Coronary artery (tissue), 2 donors: ENCODE results near the gene NRF1.

Source experiments
- DNase-seq: peaks from one replicate; pipeline ENCODE4 v3.0.0-alpha.2; 2017; ENCODE audit warnings: low spot score
- H3K27ac ChIP-seq, 2 donors: fragments of 200-600 bp; sonication (generic); one replicate each; pipeline ENCODE4 v1.5.1; 2016 to 2019
- H3K4me3 ChIP-seq: fragments of 200-600 bp; sonication (generic); 2 replicates; pipeline ENCODE4 v1.5.1; 2016; ENCODE audit warnings: mild to moderate bottlenecking, moderate library complexity
- CTCF ChIP-seq: fragments of 200-600 bp; sonication (generic); IDR thresholded peaks from one replicate; pipeline ENCODE4 v1.5.1; 2019; ENCODE audit warnings: antibody characterized with exemption

Gene NRF1

DNA sequence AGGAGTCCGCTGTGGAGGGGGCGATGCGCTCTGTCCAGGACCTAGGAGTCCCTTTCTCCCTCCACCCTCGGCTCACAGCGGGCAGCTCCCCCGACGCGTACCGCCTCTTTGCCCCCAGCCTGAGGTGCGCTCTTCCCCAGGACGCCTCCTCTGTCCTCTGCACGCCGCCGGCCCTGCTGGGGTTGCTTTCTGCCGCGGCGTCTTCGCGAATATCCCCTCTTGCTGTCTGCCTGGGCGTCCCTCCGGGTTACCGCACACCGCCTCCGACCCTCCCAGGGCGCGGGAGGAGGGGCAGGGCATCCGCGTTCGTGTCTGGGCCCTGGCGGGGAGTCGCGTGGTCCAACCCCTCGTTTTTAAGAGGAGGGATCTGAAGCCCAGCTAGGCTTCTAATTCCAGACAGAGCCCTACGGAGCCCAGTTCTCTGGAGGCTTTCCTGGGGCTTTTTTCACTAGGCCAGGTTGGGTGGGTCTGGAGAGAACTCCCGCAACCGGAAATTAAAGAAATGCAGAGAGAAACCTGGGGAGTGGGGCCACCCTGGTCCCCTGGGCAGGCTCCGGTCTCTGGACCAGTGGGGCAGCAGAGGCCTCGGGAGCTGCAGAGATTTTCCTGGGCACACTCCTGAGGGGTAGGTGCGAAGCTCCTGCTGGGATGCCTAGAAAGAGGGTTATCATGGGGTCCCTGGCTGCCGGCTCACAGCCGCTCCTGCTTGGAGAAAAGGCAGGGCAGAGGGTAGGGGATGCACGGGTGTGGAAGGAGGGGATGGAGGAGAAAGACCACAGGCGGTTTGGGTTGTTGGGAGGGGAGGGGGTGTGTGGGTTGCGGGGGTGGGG, 174.4 kb downstream of the NRF1 start:
- no peak for TF ChIP-seq CTCF
- no peak for DNase-seq
- Histone ChIP-seq H3K27ac (no peak overlapping the region), H3K4me3 (peak overlapping the region; percentile 55)

DNA sequence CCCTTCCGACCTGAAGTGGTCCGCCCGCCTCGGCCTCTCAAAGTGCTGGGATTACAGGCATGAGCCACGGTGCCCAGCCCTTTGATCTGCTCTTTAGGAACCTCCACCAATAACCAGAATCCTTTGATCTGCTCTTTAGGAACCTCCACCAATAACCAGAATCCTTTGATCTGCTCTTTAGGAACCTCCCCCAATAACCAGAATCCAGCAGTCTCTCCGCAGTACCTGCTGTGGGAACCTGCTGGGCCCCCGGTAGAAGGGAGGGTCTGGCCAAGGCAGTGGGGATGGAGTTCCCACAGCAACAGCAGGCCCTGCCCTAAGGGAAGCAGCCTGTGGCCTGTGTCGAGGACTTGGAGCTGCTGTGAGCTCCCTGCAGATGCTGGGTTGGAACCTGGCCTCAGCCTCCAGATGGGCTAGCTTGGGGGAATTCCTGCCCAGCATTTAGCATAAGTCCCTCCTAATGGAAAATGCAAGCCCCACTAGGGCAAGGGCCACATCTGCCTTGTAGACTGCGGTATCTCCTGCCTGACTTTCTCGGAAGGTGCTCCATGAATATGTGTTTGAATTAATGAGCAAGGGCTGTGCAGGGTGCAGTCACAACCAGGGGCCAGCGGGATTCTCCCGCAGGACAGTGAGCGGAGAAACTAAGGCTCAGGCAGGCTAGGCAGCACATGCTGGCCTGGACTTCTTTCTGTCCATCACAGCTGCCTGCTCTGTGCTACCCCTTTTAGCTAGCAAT, 175.5 kb downstream of the NRF1 start:
- no peak for DNase-seq
- Histone ChIP-seq H3K27ac (no peak overlapping the region), H3K4me3 (no peak overlapping the region)
- no peak for TF ChIP-seq CTCF

GRCh38 chr7:129789000-129789399, 177.5 kb downstream of the NRF1 start:
- no peak overlapping the region for H3K27ac ChIP-seq
- TF ChIP-seq CTCF = no peak
- H3K4me3 ChIP-seq = no peak overlapping the region
- no peak for DNase-seq

DNA sequence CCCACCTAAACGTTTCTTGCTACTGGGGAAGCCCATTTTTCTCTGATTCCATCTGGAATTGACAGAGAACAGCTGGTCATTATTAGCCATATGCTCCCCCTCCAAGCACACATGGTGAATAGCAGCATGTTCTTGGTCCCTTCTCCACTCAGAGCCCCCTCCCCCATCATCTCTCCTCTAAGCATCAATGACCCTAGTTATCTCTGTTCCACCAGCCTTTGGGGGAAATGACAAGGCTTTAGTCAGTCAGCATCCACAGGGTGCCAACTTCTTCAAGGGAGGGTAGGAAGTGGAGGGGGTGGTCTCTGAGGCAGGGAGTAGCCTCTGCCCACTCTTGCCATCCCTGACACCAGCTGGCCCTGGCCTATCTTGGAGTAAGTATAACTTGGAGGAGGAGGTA, 178.1 kb downstream of the NRF1 start:
- TF ChIP-seq CTCF = no peak
- Histone ChIP-seq H3K27ac (no peak overlapping the region), H3K4me3 (no peak overlapping the region)
- no peak for DNase-seq

- Histone ChIP-seq H3K27ac (no peak overlapping the region), H3K4me3 (no peak overlapping the region)
- no peak for TF ChIP-seq CTCF
- DNase-seq = no peak
These were observed 178.6 kb downstream of the NRF1 start for GRCh38 chr7:129790136-129790535.

DNA sequence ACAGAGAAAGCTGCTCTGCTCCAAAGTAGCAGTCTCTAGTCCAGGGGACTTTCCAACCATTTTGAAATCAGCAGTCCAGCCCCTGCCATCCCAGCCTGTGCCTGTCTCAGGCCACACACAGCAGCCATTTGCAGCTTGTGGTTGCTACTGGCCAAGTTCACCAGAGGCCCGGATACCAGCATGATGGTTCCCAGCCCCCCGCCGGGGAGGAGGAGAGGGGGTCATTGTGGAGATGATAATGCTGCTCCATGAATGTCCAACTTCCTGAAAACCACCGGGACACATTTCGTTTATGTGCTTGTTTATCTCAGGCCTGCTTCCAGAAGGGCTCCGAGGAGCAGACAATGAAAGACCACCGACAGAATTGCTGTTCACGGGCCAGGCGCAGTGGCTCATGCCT, 181.2 kb downstream of the NRF1 start:
- no peak overlapping the region for H3K4me3 ChIP-seq
- H3K27ac ChIP-seq = no peak overlapping the region
- TF ChIP-seq CTCF = no peak
- no peak for DNase-seq
